Measurements from ENCODE around the gene STIMATE.

GRCh38 chr3:52838561-52839267 lies 58.6 kb downstream of the STIMATE start:
- TF ChIP-seq, protein P1, sequence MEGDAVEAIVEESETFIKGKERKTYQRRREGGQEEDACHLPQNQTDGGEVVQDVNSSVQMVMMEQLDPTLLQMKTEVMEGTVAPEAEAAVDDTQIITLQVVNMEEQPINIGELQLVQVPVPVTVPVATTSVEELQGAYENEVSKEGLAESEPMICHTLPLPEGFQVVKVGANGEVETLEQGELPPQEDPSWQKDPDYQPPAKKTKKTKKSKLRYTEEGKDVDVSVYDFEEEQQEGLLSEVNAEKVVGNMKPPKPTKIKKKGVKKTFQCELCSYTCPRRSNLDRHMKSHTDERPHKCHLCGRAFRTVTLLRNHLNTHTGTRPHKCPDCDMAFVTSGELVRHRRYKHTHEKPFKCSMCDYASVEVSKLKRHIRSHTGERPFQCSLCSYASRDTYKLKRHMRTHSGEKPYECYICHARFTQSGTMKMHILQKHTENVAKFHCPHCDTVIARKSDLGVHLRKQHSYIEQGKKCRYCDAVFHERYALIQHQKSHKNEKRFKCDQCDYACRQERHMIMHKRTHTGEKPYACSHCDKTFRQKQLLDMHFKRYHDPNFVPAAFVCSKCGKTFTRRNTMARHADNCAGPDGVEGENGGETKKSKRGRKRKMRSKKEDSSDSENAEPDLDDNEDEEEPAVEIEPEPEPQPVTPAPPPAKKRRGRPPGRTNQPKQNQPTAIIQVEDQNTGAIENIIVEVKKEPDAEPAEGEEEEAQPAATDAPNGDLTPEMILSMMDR (IDR thresholded peaks at IDR 0.05) = no peak
- no peak for TF ChIP-seq POLR2A (IDR thresholded peaks at IDR 0.05)

Data from adrenal gland (tissue), 5 donors.